ENCODE data around the gene RREB1.

DNA sequence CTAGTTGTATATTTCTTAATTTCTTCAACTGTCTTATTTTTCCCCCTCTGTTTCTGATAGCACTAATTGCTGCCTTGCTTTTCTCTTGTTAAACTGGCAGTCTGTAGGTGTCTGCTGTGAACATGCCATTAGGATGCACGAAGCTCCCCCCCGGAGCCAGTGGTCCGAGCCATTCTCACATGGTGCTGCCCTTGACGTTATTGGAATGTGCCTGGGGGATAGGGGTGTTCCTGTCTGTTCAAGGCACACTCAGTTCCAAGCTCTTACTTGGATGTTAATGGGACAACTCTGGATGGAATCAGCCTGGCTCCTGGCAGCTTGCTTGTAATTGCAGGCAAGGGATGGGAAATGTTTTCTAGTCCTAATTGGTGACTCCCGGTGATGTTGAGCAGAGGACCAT, 68.4 kb downstream of the RREB1 start:
- TF ChIP-seq CTCF (IDR thresholded peaks at IDR 0.05; ENCODE audit: insufficient read depth, low read depth, low read length) (no peak), EZH2 (IDR thresholded peaks at IDR 0.05; ENCODE audit: insufficient read depth, low read length) (no peak)
